ENCODE results near the gene HRH2.

Gene HRH2

GRCh38 chr5:175695161-175696126, 37.6 kb downstream of the HRH2 start:
- no peak for DNase-seq (ENCODE audit: low read depth, low spot score)
- CTCF ChIA-PET: no interaction called here
- TF ChIP-seq, protein P1, sequence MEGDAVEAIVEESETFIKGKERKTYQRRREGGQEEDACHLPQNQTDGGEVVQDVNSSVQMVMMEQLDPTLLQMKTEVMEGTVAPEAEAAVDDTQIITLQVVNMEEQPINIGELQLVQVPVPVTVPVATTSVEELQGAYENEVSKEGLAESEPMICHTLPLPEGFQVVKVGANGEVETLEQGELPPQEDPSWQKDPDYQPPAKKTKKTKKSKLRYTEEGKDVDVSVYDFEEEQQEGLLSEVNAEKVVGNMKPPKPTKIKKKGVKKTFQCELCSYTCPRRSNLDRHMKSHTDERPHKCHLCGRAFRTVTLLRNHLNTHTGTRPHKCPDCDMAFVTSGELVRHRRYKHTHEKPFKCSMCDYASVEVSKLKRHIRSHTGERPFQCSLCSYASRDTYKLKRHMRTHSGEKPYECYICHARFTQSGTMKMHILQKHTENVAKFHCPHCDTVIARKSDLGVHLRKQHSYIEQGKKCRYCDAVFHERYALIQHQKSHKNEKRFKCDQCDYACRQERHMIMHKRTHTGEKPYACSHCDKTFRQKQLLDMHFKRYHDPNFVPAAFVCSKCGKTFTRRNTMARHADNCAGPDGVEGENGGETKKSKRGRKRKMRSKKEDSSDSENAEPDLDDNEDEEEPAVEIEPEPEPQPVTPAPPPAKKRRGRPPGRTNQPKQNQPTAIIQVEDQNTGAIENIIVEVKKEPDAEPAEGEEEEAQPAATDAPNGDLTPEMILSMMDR (IDR thresholded peaks at IDR 0.05; ENCODE audit: insufficient read depth, low read length, missing control alignments): no peak
- POLR2A ChIA-PET: no interaction called here
- no peak overlapping the region for H3K4me3 ChIP-seq (ENCODE audit: low read depth, low read length)

- DNase-seq (ENCODE audit: low read depth, low spot score): no peak
- ChIA-PET CTCF (no interaction called here), POLR2A (no interaction called here)
- TF ChIP-seq, protein P1 (IDR thresholded peaks at IDR 0.05; ENCODE audit: insufficient read depth, low read length, missing control alignments): no peak
- no peak overlapping the region for H3K4me3 ChIP-seq (ENCODE audit: low read depth, low read length)
These were observed 38.4 kb downstream of the HRH2 start for GRCh38 chr5:175696139-175696854.

DNA sequence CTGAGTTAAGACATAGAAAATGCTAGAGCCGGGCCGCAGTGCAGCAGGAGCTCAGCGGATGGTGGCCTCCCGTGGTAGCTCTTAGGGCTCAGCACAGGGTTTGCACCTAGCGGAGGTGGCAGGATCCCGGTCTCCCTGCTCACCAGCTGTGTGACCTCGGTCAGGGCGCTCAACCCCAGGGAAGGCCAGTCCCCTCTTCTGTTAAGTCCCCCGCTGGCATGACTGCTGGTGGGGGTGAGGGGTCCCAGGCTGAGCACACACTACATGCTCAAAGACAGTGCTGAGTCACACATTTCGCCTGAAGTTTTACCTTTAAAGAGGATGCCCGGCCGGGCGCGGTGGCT, 39.0 kb downstream of the HRH2 start:
- no peak overlapping the region for H3K4me3 ChIP-seq (ENCODE audit: low read depth, low read length)
- ChIA-PET CTCF (no interaction called here), POLR2A (no interaction called here)
- TF ChIP-seq, protein P1 (IDR thresholded peaks at IDR 0.05; ENCODE audit: insufficient read depth, low read length, missing control alignments): no peak
- DNase-seq (ENCODE audit: low read depth, low spot score): no peak

- ChIA-PET CTCF (no interaction called here), POLR2A (no interaction called here)
- no peak for DNase-seq (ENCODE audit: low read depth, low spot score)
- TF ChIP-seq, protein P1 (IDR thresholded peaks at IDR 0.05; ENCODE audit: insufficient read depth, low read length, missing control alignments): no peak
- H3K4me3 ChIP-seq (ENCODE audit: low read depth, low read length): no peak overlapping the region
These were observed 40.0 kb downstream of the HRH2 start for GRCh38 chr5:175697846-175698245.

GRCh38 chr5:175698401-175699115, 40.7 kb downstream of the HRH2 start:
- TF ChIP-seq, protein P1 (IDR thresholded peaks at IDR 0.05; ENCODE audit: insufficient read depth, low read length, missing control alignments): no peak
- no peak overlapping the region for H3K4me3 ChIP-seq (ENCODE audit: low read depth, low read length)
- ChIA-PET POLR2A (no interaction called here), CTCF (no interaction called here)
- DNase-seq (ENCODE audit: low read depth, low spot score): no peak

- TF ChIP-seq, protein P1 (IDR thresholded peaks at IDR 0.05; ENCODE audit: insufficient read depth, low read length, missing control alignments): no peak
- DNase-seq (ENCODE audit: low read depth, low spot score): no peak
- CTCF ChIA-PET: interaction anchor here (1.8 kb wide), 1 partner anchor 167 kb away, joined by 7 read pairs; no protein-coding TSS in a partner anchor
These were observed 43.1 kb downstream of the HRH2 start for GRCh38 chr5:175700991-175701390.

More at GRCh38 chr5:175700991-175701390, 43.1 kb downstream of the HRH2 start:
- no peak overlapping the region for H3K4me3 ChIP-seq (ENCODE audit: low read depth, low read length)
- POLR2A ChIA-PET: no interaction called here
